Stimulated activated CD4-positive, alpha-beta T cell treated with anti-CD3 and anti-CD28 coated beads, Interleukin-4, amount 100 ng/mL, for 1 hour (primary cell): ENCODE measurements around the gene FAM174C.

Experiments
- DNase-seq: peaks from one replicate; pipeline ENCODE4 v3.0.0-alpha.2; 2020

FAM174C gene

GRCh38 chr19:1275260-1275975 lies at the start of gene FAM174C:
FAM174C (plus strand) TSS chr19:1275530; CDS start chr19:1275550, 20 bp downstream.
- peak; percentile 98 for DNase-seq

GRCh38 chr19:1226227-1226518 lies 49.2 kb upstream of the FAM174C start:
- DNase-seq: no peak

GRCh38 chr19:1226522-1227303 lies 48.6 kb upstream of the FAM174C start:
- DNase-seq: no peak

DNA sequence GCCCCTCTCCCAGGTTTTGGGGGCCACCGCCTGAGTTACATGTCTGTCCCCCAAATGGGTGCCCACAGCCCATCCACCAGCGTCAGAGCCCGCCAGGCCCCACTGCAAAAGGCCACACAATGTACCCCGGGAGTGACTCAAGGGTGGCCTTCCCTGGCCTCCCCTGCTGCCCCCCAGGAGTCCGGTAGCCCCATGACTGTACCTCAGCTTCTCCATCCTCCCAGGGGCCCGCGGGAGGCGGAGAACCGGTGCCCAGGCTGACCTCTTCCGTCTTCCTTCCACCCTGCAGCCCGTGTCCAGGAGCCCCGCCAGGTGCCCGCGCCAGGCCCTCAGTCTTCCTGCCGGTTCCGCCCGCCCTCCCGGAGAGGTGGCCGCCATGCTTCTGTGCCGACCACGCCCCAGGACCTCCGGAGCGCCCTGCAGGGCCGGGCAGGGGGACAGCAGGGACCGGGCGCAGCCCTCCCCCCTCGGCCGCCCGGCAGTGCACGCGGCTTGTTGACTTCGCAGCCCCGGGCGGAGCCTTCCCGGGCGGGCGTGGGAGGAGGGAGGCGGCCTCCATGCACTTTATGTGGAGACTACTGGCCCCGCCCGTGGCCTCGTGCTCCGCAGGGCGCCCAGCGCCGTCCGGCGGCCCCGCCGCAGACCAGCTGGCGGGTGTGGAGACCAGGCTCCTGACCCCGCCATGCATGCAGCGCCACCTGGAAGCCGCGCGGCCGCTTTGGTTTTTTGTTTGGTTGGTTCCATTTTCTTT lies 47.9 kb upstream of the FAM174C start:
- DNase-seq: no peak

DNA sequence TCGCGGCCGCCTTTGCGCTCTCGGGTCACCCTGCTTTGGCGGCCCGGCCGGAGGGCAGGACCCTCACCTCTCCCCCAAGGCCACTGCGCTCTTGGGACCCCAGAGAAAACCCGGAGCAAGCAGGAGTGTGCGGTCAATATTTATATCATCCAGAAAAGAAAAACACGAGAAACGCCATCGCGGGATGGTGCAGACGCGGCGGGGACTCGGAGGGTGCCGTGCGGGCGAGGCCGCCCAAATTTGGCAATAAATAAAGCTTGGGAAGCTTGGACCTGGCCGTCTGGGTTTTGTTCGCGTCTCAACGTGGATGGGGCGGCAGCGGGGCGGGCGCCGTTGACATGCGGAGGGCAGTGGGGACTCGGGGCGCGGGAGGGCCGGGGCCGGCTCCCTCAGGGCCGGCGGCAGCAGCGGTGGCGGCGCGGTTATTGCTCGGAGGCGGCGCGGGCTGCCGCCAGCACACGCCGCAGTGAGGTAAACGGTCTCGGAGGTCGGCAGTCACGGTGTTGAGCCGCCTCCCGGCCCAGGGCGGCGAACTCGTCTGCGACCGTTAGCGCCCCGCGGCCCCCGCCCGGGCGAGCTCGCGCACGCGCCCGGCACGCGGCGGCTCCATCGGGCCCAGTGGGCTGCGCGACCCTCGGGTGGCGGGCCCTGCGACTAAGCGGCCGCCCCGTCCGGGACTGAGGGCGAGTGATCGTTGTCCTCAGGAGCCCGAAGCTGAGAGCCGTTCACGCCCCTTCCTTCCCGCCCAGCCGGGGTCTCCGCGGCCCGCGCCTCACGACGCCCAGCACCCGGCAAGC lies 47.0 kb upstream of the FAM174C start:
- DNase-seq: no peak

DNA sequence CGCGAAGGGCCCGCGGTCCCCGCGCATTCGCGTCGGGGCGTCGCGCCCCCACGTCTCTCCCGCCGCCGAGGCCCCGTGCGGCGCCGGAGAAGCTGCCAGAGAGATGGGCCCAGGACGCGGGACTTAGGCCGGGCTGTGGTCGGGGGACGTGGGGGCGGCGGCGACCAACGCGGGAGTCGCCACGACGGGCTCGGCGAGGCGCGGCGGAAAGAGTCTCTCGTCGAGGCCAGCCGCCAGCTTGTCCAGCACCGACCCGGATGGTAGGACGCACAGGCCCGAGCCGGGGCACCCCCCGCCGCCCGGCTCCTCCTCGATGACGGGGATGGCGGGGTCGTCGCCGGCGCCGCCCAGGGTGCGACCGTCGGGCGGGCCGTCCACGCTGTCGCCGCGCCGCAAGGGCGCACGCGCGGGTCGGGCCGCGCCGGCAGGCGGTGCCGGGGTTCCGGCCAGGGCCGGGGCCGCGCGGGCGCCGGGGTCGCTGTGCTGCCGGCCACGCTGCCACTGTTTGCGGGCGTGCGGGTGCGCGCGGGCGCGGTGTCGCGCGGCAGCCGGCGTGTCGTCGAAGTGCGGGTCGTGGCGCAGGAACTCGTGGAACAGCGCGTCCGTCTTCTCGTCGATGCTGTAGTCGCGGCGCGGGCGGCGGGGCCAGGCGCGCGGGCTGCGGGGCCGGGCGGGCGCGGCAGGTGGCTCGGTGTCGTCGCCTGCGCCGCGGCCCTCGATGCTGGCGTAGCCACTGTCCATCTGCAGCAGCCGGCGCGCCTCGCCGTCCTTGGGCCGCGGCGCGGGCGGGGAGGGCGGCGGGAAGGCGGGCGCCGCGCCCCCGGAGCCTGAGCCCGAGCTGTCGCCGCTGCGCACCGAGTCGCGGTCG lies 46.0 kb upstream of the FAM174C start:
- DNase-seq: no peak

GRCh38 chr19:1229924-1230782 lies 45.2 kb upstream of the FAM174C start:
- DNase-seq: no peak

DNA sequence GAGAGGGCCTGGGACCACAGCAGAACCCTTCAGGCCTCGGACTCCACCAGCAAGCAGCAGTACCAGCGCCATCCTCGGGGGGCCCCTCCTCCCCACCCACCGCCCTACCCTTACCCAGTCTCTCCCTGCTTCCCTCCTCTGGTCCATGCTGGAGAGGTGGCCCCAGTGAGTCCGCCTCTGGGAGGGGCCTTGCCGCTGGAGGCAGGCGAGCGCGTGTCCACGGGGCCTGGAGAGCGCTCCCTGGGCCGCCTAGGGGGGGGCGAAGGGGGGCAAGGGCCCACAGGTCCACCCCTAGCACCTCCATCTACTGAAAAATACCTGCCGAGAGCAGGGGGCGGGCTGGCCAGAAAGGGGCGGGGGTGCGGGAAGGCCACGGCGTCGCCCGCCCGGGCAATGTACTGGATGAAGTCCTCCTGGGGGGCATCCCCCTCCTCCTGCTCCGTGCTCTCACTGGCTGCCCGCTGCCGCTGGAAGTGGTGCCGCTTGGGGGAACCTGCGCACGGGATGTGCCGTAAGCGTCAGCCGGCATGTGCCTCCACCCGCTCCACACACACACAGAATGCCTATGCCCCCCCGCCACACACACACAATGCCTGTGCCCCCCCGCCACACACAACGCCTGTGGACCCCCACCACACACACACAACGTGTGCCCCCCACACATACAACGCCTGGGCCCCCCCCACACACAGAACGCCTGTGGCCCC lies 44.4 kb upstream of the FAM174C start:
- DNase-seq: no peak

DNA sequence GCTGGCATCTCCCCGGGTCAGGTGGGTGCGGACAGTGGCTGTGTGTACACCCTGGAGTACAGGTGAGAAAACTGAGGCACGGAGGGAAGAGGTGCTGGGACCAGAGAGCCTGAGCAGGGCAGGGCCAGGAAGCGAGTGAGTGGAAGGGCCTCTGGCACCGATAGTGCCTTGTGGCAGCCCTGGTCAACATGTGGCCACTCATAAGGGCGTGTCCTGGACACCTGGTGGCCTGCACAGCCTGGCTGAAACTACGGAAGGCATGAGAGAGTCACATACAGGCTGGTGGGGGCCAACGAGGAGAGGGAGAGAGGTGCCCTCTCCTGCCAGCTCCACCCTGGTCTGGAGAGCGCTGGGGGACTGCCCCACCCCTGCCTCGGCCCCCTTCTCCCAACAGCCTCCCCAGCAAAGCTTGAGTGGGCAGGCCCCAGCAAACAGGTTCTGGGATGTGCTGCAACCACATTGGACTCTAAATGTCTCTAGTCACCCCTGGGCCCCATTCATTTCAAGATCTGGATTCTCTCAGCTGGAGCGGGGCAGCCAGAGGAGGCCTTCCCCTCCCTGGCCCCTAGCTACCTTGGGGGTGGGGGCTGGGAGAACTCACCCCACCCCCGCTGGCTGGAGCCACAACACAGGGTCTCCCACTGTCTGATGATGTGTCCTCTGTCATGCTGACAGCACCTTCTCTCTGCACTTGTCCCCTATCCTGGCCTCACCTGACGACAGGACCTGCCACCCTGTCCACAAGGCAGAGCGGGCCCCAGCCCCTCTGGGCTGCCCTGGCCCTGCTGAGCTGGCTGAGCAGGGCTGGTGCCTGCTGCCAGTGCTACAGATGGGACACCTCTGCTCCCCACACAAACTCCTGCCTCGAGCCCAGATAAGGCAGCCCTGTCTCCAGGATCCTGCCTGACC lies 43.3 kb upstream of the FAM174C start:
- DNase-seq: no peak

DNA sequence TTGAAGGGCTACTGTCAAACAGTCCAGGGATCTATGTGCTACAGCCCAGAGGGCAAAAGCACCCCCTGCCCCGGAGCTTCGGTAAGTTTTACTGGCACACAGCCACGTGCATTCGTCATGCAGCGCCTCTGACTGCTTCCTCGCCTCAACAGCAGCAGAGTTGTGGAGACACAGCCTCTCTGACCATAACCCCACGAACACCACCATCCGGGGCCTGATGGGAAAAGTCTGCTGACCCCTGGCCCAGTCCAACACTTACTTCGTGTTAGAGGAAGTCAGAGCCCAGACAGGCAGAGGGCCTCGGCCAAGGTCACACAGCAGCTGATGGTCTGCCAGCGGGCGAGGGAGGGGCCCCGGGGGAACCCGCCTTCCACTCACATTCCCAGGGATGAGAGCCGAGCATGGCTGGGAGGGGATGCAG lies 42.7 kb upstream of the FAM174C start:
- no peak for DNase-seq

GRCh38 chr19:1233115-1233667 lies 42.1 kb upstream of the FAM174C start:
- DNase-seq: no peak

GRCh38 chr19:1234051-1234954 lies 41.0 kb upstream of the FAM174C start:
- no peak for DNase-seq

- DNase-seq: no peak
These were observed 40.4 kb upstream of the FAM174C start for GRCh38 chr19:1234955-1235380.

GRCh38 chr19:1235625-1236538 lies 39.4 kb upstream of the FAM174C start:
- DNase-seq: no peak

- DNase-seq: no peak
These were observed 38.8 kb upstream of the FAM174C start for GRCh38 chr19:1236576-1236975.

DNA sequence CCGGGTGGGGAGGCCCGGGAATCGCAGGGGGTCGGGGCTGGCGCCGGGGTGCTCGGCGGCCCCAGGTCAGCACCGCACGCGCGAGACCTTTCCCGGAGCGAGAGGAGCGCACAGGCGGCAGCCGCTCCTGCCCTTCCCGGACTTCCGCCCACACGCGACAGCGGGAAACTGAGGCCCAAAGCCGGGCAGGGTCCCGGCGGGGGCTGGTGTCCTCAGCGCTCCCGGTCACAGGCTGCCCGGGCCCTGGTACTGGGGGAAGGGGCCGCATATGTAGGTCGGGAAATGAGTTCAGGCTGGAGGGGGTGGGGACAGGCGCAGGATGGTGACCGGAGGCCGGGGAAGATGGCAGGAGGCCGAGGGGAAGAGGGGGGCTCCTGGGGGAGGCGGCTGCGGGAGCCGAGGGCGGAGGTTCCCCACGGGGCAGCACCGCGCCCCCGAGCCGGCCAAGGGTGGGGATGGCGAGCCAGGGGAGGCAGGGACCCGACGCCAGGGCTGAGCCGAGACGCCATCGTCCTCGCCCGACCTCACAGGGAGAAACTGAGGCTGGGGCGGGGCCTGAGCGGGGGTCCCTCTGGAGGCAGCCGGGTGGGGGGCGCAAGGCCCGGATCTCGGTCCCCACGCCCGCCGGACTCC lies 38.2 kb upstream of the FAM174C start:
- DNase-seq: no peak
